Measurements from ENCODE around the gene RPTOR.

RPTOR gene

DNA sequence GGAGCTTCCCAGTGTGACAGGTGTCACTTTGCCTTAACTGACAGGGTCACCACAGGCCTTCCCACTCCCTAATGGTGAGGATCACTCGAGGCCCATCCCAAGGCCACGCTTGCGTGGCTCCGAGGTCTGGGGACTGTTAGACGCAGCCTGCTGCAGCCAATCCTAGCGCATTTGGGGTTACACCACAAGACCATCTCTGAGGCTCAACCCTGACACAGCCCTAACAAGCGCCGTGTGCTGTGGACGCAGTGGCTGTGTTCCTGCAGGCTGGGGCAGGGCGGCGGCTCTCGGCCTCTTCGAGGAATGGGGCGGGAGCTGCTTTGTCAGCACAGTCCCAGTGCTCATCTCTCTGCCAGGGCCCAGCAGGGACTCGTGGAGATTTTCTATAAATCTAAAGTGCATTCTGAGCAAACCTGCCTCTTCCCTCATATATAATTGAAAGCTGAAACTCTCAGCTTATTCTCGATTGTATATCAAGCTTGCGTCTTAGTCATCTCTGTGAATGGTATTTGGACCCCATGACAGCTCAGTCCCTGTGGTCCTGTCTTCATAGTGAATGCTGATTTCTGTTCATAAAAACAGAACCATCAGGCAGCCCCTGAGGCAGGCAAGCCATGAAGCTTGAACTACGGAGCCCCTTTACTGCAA, 381.2 kb downstream of the RPTOR start:
- DNase-seq (ENCODE audit: low read depth, low spot score) = no peak

DNA sequence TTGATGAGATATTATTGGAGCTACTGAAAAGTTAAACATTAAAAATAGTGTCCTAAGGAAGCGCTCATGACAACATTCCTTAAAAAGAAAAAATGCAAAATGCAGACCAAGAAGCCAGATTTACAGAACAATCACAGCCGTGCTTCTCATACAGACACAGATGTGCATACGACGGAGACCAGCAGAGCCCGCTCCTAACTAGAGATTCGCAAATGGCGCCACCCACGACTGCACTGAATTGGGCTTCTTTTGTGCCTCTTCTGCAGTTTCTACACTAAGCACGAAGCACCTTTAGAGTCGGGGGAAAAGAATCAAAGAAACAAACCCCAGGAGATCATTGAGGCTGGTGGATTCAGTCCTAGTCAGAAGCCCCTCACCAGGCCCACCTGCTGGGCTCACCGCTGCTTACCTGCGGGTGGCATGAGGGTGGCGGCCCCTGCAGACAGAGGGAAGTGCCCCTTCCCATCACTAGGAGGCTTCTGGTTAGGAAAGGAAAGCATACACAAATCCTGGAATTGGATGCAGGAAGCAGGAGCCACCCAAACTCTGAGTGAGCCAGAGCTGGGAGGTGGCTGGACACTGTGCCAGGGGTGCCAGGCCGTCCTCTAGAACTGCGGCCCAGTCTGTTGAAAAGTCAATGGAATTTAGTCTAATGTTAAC, 382.1 kb downstream of the RPTOR start:
- no peak for DNase-seq (ENCODE audit: low read depth, low spot score)

DNA sequence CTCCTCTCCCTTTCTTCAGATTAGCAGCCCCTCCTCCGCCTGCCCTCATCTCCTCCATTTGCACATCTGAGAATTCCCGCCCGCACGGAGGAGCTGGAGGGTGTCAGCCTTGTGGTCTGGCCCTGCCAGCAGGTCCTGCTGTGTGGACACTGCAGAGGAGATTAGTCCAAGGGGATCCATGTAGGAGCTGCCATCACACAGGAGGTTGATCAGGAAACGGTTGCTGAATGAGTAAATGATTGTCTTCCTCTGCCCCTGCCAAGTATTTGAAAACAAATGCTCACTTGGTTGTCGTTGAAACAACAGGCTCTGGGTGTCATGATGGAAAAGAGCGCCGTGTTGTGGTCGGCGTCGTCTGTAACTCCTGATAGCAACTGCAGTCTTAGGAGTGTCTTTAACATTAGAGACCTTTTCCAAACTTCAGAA, 383.2 kb downstream of the RPTOR start:
- no peak for DNase-seq (ENCODE audit: low read depth, low spot score)

DNA sequence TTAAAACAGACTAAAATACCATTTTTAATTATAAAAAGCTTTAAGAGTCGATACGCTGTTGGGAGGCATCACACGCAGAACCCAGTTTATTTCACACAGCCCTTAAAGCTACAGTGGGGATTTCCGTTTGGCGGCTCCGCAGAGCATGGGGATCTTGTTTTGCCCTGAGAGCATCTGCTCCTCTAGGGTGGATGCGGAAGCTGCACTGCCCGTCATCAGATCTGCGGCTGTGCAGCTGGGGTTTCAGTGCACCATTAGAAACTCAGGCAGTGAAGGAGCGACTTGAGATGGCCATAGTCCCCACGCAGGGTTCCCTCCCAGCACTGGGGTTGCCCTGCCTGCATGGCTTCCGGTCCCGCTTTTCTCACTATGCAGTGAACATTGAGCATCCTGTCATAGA, 384.8 kb downstream of the RPTOR start:
- DNase-seq (ENCODE audit: low read depth, low spot score) = no peak

DNA sequence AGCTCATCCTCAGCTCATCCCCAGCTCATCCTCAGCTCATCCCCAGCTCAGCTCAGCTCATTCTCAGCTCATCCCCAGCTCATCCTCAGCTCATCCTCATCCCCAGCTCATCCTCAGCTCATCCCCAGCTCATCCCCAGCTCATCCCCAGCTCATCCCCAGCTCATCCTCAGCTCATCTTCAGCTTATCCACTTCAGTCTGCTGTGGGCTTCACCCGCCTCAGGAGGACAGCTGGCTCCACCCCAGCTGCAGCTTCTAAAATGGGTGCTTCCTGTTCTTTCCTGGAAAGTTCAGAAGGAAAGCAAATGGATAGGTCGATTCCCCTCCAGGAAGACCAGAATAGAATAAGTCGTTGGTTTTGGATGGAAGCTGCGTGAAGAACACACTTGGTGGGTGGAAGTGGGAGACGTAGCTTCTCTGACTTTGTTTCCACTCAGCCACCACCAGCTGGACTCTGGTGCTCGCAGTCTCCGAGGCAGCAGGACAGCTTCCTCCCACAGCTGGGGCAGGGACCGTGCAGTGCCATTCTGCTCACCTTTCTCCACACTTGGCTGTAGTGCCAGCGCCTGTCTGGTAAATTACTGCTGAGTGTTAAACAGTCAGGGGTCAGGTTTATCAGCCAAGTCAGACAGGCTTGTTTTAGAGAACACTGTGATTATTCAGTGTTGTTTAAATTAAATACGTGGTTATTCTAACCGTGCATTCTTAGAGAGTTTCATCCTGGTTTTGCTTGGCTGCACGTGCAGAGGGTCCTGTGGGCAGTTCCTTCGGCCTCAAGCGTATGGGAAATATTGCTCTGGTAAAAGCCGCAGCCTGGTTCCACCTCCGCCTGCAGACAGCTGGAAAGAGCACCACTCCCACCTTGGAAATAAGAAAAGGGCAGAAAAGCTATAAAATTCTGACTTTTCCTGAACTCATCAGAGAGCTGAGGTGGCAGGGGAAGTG, 386.0 kb downstream of the RPTOR start:
- DNase-seq (ENCODE audit: low read depth, low spot score) = no peak

DNA sequence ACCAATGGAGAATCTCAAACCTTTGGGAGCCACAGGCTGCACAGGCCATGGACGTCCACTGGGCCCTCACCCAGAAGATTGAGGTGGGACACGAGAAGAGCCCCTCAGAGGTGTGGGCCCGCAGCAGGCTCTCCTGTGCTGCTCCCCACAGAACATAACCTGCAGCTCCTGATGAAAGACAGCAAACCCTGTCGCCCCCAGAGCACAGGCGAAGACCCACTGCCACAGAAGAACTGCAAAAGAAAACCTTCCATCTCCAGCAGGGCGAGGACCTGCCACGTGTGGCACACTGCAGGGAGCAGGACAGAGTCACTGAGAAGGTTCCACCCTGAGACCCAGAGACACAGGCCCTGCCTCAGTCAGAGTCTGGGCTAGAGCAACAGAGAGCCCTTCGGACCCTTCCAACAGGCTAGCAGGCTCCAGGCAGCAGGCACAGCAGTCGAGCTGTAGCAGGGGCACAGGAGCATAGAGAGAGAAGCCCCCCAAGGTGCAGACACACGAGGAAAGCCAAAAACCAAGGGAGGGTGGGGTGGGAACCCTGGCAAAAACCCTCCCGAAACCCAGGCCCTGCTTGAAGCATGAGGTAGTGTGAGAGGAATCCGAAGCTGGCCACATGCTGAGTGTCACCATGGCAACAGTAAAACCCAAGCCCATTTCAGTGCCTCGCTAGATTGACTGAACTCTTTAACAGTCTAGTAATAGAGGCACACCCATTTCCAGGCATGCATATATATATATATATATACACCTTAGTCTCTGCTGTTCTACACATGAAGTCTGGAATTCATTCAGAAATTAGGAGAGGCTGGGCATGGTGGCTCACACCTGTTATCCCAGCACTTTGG, 387.0 kb downstream of the RPTOR start:
- DNase-seq (ENCODE audit: low read depth, low spot score) = no peak

DNA sequence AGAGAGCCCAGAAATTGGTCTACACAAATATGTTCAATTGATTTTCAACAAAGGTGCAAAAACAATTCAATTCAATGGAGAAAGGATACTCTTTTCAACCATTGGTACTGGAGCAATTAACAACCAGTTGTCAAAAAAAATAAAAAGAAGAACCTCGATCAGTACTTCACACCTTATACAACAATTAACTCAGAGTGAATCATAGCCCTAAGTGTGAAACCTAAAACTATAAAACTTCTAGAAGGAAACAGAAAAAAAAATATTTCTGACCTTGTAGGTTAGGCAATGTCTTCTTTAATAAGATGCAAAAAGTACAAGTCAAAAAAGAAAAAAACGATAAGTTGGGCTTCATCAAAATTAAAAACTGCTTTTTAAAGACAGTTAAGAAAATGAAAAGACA, 390.9 kb downstream of the RPTOR start:
- no peak for DNase-seq (ENCODE audit: low read depth, low spot score)

DNA sequence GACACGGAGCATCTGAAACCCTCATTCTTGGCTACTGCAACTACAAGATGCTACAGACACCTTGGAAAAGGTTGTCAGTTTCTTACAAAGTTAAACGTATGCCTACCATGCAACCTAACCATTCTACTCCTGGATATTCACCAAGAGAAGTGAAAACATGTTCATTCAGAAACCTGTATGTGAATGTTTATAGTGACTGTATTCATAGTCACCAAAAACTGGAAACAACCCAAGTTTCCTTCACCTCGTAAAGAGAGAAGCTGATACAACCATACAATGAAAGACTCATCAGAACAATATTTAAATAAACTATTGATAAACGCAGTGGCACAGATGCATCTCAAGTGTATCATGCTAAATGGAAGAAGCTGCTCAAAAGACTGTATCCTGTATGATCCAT, 391.6 kb downstream of the RPTOR start:
- DNase-seq (ENCODE audit: low read depth, low spot score) = no peak

DNA sequence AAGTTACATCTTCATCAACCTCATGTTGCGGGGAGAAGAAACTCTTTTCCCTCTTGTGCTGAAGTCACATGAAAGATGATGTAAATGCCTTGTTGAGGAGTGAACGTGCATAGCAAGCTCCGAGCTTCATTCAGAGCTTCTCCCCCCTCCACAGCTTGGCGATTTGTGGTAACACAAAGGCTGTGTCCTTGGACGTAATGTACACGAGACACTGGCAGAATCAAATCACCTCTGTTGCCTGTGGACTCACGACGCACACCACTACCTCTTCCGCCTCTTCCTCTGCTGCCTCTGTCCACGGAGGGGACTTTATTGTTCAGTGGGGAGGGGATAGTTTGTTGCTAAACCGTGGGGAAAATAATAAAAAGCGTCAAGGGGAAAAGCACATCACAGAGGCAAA, 392.1 kb downstream of the RPTOR start:
- DNase-seq (ENCODE audit: low read depth, low spot score) = no peak

DNA sequence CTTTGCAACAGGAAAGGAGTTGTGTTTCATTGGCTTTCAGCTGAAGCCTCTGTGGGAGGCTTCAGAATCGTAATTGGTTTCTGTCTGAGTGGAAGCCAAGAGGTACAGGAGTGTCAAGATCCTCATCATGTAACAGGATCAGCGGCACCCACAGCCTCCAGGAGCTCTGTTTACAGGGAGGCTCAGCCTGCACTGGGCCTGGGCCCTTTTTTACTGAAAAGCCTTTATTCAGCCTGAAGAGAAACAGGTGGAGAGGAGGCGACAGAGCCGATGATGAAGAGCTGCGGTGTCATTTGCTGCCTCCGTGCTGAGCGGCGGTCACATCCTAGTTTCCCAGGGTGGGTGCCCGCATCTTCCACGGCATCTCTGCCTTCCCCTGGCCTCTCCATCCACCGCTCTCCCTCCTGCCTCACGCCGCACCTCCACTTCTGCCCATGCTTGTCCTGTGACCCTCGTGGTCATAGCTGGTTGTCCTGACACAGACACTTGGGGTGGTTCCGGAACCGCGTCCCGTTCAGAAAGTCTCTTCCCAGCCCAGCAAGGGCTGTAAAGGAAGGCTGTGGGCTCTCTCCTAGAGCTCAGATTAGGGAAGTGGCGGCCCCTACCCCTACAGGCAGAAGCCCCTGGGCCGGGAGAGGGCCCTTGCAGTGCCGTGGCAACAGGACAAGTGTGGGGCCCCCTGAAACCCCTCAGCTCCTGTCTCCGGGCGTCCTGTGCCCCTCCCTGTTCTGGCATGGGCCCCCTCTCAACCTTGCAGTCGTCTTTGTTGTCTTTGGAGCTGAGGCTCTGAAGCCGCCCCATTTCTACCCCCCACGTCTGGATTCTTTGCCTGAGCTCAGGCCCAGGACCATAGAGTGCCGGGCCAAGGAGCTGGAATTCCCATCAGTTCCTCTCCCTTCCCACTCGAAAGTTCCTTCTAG, 393.1 kb downstream of the RPTOR start:
- DNase-seq (ENCODE audit: low read depth, low spot score) = no peak

DNA sequence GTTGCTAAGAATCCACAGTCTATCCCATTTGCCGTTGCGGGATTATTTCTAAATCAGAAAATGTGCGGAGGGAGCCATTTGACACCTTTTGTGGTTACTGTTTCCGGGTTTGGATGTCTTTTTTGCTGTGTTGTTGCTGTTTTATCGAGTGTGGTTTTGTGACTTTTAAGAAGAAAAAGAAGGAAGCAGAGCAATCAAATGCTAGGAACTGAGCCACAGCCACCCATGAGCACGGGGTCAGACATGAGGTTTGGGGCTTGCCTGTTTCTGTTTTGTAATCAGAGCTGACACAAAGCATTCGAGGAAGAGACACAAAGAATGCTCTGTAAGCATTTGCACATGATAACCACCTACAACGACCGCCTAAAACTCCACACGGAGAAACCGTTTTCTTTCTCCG, 393.9 kb downstream of the RPTOR start:
- no peak for DNase-seq (ENCODE audit: low read depth, low spot score)

DNA sequence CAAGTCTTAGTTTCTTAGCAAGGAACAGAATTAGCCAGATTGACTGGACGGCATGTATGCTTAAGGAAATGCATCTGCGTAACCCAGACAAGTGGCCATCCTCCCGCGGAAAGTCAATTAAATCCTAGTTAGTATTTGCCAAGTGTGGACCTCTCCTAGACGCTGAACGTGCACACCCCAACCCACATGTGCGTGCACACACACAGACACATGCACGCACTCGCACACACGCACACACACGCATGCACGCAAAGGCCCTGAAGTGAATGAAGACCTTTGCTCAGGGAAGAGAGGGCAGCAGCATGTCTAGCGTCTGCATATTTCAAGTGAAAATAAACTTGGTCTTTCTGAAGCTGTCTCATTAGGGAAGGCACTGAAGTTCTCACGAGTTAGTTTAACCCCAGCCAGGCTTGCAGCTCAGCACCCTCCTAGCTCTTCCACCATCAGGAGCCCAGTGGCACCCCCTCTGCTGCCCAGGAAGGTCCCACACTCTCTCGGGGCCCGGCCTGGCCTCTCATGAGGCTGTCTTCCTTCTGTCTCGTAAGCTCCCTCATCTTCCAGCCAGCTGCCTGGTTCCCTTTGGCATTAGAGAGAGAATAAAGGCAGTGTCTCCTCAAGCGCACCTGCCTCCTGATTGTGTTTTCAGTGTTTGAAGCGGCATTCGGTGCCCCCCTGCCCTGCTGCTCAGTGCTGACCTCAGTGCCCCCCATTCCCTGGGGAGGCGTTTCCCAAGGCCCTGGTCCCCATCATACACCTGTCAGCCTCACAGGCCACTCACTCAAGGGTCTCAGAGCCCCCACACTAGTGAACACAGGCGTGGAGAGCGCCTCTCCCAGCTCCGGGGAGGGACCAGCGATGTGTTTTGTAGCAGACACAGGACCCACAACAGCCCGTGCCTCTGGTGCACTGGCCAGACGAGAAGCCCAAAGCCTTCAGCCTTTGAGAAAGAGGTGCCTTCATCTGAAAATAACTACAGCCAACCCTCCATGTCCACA, 394.8 kb downstream of the RPTOR start:
- DNase-seq (ENCODE audit: low read depth, low spot score) = no peak

DNA sequence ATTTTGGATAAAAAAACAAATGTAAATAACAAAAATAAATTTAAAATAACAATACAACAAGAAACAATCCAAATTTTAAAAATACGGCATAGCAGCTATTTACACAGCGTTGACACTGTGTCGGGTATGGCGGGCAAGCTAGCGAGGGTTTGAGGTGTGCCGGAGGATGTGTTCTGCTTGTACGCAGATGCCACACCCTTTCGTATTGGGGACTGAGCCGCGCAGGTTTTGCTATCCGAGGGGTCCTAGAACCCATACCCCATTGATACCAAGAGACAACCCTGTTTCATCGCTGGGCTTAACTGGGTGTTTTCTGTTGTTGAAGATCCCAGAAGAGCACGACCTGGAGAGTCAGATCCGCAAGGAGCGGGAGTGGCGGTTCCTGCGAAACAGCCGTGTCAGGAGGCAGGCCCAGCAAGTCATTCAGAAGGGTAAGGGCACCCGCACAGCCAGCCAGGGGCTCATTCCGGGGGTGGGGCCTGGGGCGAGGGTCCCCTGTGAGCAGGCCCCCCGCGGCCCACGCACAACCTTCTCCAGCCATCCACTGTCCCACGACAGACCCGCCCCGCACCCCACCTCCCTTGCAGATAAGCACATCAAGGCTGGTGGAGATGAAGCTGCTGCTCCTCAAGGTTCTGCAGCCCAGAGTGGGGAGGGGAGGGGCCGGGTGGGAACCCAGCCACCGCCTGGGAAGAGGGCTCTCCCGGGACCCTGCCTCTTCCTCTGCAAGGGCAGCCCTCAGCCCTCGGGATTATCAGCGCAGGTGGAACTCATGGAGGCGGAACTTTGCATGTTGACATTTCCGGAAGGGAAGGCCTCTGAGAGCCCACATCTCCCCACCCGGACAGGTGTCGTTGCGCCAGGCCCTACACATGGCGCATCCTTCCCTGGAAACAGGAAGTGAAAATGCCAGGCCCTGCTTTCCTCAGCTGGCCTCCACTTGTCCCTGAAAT, 395.8 kb downstream of the RPTOR start:
- no peak for DNase-seq (ENCODE audit: low read depth, low spot score)

DNA sequence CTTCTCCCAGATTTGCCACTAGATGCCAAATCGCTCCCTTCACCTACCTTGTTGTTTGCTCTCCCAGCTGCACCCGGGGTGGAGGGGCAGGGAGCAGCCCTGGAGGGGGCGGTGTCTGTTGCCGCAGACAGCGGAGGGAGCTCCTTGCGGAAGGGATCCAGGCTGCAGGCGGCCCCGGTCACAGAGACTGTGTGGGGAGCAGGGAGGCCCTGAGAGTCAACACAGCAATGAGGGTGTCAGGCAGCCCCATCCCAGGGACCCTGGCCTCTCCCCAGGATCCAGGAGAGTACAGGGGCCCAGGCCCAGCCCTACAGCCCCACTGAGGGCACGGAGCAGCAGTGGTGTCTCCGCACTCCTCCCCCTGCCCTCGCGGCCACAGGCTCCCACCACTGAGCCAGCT, 396.5 kb downstream of the RPTOR start:
- DNase-seq (ENCODE audit: low read depth, low spot score) = no peak

DNA sequence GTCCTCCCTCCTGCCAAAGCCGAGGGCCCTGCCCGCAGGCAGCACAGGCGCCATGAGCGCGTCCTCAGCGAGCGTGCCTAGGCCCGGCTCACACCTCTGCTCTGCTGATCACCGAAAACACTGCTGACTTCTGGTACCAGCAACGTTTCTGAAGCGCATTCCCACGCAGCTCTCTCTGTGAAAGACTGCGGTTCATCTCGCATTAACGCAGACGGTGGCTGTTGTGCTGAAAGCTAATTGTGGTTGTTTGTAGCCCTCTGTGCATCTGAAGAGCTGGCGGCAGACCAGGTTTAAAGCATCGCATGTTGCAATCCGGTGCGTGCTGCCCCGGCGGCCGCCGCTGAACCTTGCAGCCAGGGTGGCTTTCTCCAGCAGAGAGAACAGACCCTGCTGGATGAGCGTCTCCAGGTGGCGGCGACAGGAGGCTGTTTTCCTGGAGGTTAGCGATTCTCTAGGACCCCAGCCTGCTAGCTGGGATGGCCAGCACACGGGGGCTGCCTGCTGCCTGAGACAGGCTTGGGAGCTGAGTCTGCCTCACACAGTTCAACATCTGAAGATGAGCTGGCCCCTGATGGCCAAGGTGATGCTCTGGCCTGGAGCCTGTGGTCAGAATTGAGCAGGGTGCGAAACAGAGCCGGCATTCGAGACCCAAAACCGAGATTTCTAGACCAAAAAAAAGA, 397.2 kb downstream of the RPTOR start:
- DNase-seq (ENCODE audit: low read depth, low spot score) = no peak

DNA sequence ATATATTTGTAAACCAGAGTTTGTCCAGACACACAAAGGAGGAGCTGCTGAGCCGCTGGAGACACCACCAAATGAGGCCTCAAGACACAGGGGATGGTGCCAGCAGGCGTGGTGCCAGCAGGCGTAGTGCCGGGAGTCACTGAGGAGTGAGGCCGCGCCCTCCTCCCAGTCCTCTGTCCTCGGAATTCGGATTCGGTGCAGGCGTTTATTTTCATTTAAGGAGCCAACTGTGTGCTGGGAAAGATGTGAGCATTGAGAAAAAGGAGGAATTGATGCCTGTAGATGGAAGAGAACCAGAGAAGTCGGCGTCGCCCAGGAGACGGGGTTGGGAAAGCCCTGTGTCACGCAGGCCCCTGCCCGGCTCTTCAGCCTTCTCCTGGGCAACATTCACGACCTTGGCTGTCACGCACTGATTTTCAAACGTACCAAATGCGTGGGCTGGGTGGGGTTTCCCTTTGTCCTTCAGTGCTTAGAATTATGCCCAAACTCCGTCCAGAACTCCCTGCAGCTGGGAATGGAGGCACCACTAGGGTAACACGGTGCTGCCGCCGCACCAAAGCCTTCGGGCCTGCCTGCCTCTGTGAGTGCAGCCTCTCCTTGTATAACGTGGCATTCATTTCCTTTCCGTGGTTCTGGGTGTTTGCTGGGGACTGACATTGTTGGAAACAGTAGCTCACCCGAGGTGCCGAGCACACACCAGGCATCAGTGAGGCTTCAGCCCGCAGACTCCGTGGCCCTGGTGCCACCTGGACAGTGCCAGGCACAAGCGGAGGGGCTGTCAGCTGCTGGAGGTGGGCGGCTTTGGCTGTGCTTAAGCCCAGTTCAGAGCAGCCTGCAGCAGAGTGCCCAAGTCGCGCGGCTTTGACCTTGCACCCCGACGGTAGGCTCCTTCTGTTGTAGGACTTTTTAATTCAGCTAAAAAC, 398.0 kb downstream of the RPTOR start:
- DNase-seq (ENCODE audit: low read depth, low spot score) = no peak
